Prostate gland (tissue), 2 donors: Measurements from ENCODE around the gene C1QL2. TPM values are rescaled to one million over a fixed set of nuclear protein-coding genes. Genes with fewer than 3 reads are reported as not detected.

Experiments used
- DNase-seq: peaks from one replicate; pipeline ENCODE4 v3.0.0-alpha.2; 2019; ENCODE audit warnings: low spot score
- H3K27ac ChIP-seq, 2 donors: fragments of 200-600 bp; sonication (generic); 2 replicates each; pipeline ENCODE4 v1.5.1; 2017 to 2019
- H3K27me3 ChIP-seq: fragments of 200-600 bp; sonication (generic); replicated peaks from 2 replicates; pipeline ENCODE4 v1.5.1; 2019; ENCODE audit not compliant: insufficient read depth
- H3K36me3 ChIP-seq, 2 donors: fragments of 200-600 bp; sonication (generic); 1 replicate in 1 of 2; 2 replicates in 1 of 2; pipeline versions ENCODE4 v1.5.1 to v1.8.1; 2017 to 2019
- H3K4me1 ChIP-seq: fragments of 200-600 bp; sonication (generic); replicated peaks from 2 replicates; pipeline ENCODE4 v1.5.1; 2019
- H3K4me3 ChIP-seq, 2 donors: fragments of 200-600 bp; sonication (generic); 2 replicates each; pipeline ENCODE4 v1.5.1; 2017 to 2019
- H3K9me3 ChIP-seq: fragments of 200-600 bp; sonication (generic); 2 replicates; pipeline ENCODE4 v1.5.1; 2017
- POLR2A ChIP-seq: fragments of 450-650 bp; IDR thresholded peaks from one replicate; pipeline ENCODE4 v1.6.1; 2016; ENCODE audit warnings: antibody characterized with exemption, mild to moderate bottlenecking
- POLR2AphosphoS5 ChIP-seq: sonication (generic); formaldehyde crosslinking; IDR thresholded peaks from one replicate; pipeline ENCODE4 v1.6.1; 2017; ENCODE audit warnings: antibody characterized with exemption
- WGBS: methylation state at CpG from one replicate; pipeline ENCODE4 v1.1.5; 2018; 5-methylcytosine and 5-hydroxymethylcytosine counted together
- intact Hi-C: fragments of 100-400 bp; cut with DNase I; formaldehyde crosslinking; loops from one replicate; pipeline ENCODE4 v1.14.2; 2022
- total RNA-seq, 2 donors: library from RNA; depleted of rRNA; stranded (reverse); fragments of >200 nt; gene quantifications; one replicate each; pipeline ENCODE4 v1.1.0, GENCODE V29; 2016
- TF ChIP-seq, protein P1 (sequence below), 4 experiments: fragments of 200-600 bp in 2 of 4; fragments of 450-650 bp in 2 of 4; sonication (generic) in 2 of 4; IDR thresholded peaks; 1 replicate in 3 of 4; 2 replicates in 1 of 4; pipeline ENCODE4 v1.5.1; 2016 to 2019; ENCODE audit warnings: antibody characterized with exemption in 4 of 4, mild to moderate bottlenecking in 2 of 4, moderate library complexity in 2 of 4

C1QL2 gene
- total RNA-seq, 2 donors from 2014 or later, result 0.23 to 1.4 TPM

DNA sequence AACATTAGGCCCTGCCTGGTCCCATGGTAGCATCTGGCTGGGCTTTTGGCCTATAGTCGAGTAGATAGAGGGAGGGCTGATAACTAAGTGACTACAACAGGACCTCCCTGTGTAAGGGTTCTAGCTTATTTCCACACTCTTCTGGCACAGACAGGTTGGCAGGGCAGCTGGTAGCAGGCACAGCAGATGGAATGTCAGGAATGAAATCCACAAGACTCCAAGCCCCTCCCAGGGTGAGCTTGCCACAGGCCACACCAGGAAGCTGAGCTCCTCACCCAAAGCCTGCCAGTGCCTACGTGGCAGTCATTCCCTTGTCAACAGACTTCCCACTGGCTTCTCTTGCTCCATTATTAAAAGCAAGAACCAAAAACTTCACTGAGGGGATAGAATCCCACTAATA lies 20.7 kb upstream of the C1QL2 start:
- H3K9me3 ChIP-seq, result no peaks in the 10 kb centered on the region
- no peaks in the 10 kb centered on the region for H3K36me3 ChIP-seq
- H3K27me3 ChIP-seq, result no peaks in the 10 kb centered on the region
- intact Hi-C loops, result no loop called here
- TF ChIP-seq POLR2A, result no peak
- TF ChIP-seq POLR2AphosphoS5, result no peak
- TF ChIP-seq, protein P1, sequence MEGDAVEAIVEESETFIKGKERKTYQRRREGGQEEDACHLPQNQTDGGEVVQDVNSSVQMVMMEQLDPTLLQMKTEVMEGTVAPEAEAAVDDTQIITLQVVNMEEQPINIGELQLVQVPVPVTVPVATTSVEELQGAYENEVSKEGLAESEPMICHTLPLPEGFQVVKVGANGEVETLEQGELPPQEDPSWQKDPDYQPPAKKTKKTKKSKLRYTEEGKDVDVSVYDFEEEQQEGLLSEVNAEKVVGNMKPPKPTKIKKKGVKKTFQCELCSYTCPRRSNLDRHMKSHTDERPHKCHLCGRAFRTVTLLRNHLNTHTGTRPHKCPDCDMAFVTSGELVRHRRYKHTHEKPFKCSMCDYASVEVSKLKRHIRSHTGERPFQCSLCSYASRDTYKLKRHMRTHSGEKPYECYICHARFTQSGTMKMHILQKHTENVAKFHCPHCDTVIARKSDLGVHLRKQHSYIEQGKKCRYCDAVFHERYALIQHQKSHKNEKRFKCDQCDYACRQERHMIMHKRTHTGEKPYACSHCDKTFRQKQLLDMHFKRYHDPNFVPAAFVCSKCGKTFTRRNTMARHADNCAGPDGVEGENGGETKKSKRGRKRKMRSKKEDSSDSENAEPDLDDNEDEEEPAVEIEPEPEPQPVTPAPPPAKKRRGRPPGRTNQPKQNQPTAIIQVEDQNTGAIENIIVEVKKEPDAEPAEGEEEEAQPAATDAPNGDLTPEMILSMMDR (IDR thresholded peaks at IDR 0.05), result no peak
- DNase-seq, result peak; percentile 18
- H3K4me1 ChIP-seq, result no peaks in the 10 kb centered on the region
- 58% methylated on average over 2 of the region's 2 CpGs for WGBS
- H3K27ac ChIP-seq, result no peak overlapping the region
- no peak overlapping the region for H3K4me3 ChIP-seq

DNA sequence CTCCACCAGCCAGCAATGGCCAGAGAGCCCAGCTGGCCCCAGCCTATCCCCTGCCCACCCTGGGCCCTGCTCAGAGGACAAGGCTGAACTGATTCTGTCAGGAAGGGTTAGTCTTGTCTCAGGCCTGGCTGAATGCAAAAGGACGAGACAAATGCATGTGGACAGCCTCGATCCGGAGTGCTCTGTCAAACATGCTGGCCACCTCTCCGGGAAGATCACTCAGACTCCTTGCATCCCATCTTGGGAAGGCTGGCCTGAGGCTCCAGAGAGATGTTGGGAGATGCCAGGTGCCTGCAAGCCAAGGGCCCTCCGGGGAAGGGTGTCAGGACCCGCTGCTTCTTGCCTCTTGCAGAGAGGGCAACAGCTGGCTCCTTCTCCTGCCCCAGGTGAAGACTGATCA lies 20.2 kb upstream of the C1QL2 start:
- intact Hi-C loops, result no loop called here
- WGBS, result 87% methylated on average over 6 of the region's 6 CpGs
- H3K36me3 ChIP-seq, result no peaks in the 10 kb centered on the region
- TF ChIP-seq POLR2A (no peak), POLR2AphosphoS5 (no peak)
- TF ChIP-seq, protein P1 (IDR thresholded peaks at IDR 0.05), result no peak
- no peak overlapping the region for H3K4me3 ChIP-seq
- H3K9me3 ChIP-seq, result no peaks in the 10 kb centered on the region
- no peak overlapping the region for H3K27ac ChIP-seq
- no peaks in the 10 kb centered on the region for H3K4me1 ChIP-seq
- no peaks in the 10 kb centered on the region for H3K27me3 ChIP-seq
- no peak for DNase-seq

DNA sequence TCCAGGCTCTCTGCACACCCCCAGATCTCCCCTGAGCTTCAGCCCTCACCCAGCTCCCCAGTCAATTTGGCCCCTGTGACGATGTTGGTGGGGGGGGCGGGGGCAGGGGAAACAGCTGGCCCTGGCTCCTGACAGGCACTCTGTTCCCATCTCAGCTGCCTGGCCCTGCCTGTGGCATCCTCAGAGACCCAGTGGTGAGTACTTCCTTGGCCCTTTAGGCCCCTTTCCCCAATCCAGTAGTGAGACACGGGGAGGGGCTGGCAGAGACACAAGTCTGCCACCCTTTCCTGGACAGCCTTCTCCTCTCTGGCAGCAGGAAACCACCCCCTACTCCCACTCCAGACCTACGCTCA lies 19.3 kb upstream of the C1QL2 start:
- H3K27ac ChIP-seq, result no peak overlapping the region
- no peaks in the 10 kb centered on the region for H3K27me3 ChIP-seq
- H3K4me1 ChIP-seq, result no peaks in the 10 kb centered on the region
- TF ChIP-seq POLR2AphosphoS5, result no peak
- TF ChIP-seq POLR2A, result no peak
- TF ChIP-seq, protein P1 (IDR thresholded peaks at IDR 0.05), result no peak
- no peaks in the 10 kb centered on the region for H3K36me3 ChIP-seq
- intact Hi-C loops, result no loop called here
- 55% methylated on average over 4 of the region's 4 CpGs for WGBS
- H3K9me3 ChIP-seq, result no peaks in the 10 kb centered on the region
- H3K4me3 ChIP-seq, result no peak overlapping the region
- no peak for DNase-seq

DNA sequence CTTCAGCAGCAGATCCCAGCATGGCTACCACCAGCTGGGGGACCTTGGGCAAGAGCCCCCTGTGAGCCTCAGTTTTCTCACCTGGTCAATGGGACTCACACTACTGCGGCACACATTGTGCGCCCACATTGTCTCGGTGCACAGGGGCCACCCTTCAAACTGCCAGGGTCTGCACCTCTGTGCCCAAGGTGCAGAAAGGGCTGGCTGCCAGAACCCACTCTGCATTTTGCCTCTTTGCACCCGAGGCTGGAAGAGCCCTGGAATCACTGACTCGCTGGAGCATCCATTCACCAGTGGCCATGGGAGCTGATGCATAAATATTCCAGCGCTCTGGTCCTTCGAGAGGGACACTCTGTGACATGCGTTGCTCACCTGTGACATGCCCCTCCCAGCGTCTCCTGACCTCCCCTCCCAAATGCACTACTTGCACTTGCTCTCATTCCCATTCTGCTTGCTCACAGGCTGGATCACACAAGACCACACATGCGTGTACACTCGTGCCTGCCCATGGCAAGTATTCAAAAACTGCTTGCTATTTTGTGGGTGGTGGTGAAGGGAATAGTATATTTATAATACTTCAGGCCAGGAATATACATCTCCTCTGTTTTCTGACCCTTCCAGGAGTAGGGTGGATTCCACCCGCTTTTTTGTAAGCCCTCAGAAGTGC lies 18.8 kb upstream of the C1QL2 start:
- no peaks in the 10 kb centered on the region for H3K36me3 ChIP-seq
- H3K9me3 ChIP-seq, result no peaks in the 10 kb centered on the region
- intact Hi-C loops, result no loop called here
- TF ChIP-seq POLR2AphosphoS5, result no peak
- TF ChIP-seq POLR2A, result no peak
- TF ChIP-seq, protein P1 (IDR thresholded peaks at IDR 0.05), result no peak
- WGBS, result 80% methylated on average over 12 of the region's 12 CpGs
- DNase-seq, result no peak
- H3K4me1 ChIP-seq, result no peaks in the 10 kb centered on the region
- H3K27me3 ChIP-seq, result no peaks in the 10 kb centered on the region
- no peak overlapping the region for H3K27ac ChIP-seq
- H3K4me3 ChIP-seq, result no peak overlapping the region

DNA sequence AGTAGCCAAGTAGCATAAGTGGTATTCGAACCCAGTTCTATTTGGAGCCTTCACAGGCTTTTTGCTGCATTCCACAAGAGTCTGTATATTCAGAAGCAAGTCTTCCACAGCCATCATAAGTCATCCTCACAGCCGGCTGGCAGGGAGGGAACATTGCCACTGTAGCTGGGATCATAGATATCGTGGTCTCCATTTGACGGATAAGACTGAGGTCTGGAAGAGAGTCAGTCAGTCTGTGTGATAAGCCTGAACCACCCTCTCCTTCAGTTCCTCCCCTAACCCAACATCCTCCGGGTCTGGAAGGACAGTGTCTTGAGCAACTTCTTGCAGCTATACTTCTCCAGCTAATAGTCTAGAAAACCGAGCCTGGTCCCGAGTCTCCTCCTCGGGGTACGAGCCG lies 17.0 kb upstream of the C1QL2 start:
- no peaks in the 10 kb centered on the region for H3K9me3 ChIP-seq
- no peaks in the 10 kb centered on the region for H3K4me1 ChIP-seq
- no peak for DNase-seq
- no peaks in the 10 kb centered on the region for H3K36me3 ChIP-seq
- TF ChIP-seq POLR2AphosphoS5 (no peak), POLR2A (no peak)
- TF ChIP-seq, protein P1 (IDR thresholded peaks at IDR 0.05), result no peak
- no peak overlapping the region for H3K27ac ChIP-seq
- WGBS, result 87% methylated on average over 10 of the region's 10 CpGs
- no peaks in the 10 kb centered on the region for H3K27me3 ChIP-seq
- H3K4me3 ChIP-seq, result no peak overlapping the region
- intact Hi-C loops, result no loop called here
